WTC11 (cell line): ENCODE data around the gene IGF2BP3. TPM values are rescaled to one million over a fixed set of nuclear protein-coding genes. Genes with fewer than 3 reads are reported as not detected.

Source experiments
- ATAC-seq: fragments of 200-7000 bp; cut with Tn5 transposase; 2 replicates; pipeline ENCODE4 v1.10.0; 2021; ENCODE audit warnings: mild to moderate bottlenecking, moderate library complexity
- CTCF ChIA-PET: fragments of 300-600 bp; sonication (Branson Sonifier 250); formaldehyde crosslinking; loops from one replicate; lab custom pipeline; 2021; ENCODE audit warnings: antibody characterized with exemption; lab: Charles Lee
- POLR2A ChIA-PET: fragments of 350-600 bp; sonication (Branson Sonifier 250); formaldehyde crosslinking; loops from one replicate; lab custom pipeline; 2021; ENCODE audit warnings: antibody characterized with exemption; lab: Charles Lee
- DNase-seq: peaks from one replicate; pipeline ENCODE4 v3.0.0; 2021; ENCODE audit warnings: low spot score
- H3K27ac Mint-ChIP-seq: 2 replicates; pipeline ENCODE4 v1.8.0; 2021; ENCODE audit warnings: mixed read lengths
- H3K27me3 Mint-ChIP-seq: 2 replicates; pipeline ENCODE4 v1.8.0; 2021; ENCODE audit warnings: low read depth, mild to moderate bottlenecking, moderate library complexity, mixed read lengths
- H3K36me3 Mint-ChIP-seq: 2 replicates; pipeline ENCODE4 v1.8.0; 2021; ENCODE audit warnings: mixed read lengths
- H3K4me1 Mint-ChIP-seq: 2 replicates; pipeline ENCODE4 v1.8.0; 2022; ENCODE audit warnings: mixed read lengths
- H3K4me3 Mint-ChIP-seq: 2 replicates; pipeline ENCODE4 v1.8.0; 2021; ENCODE audit warnings: mild to moderate bottlenecking, moderate library complexity, mixed read lengths
- H3K9me3 Mint-ChIP-seq: 2 replicates; pipeline ENCODE4 v1.8.0; 2021; ENCODE audit warnings: mixed read lengths
- AFF4 ChIP-seq: sonication (generic); formaldehyde crosslinking; IDR thresholded peaks from 2 replicates; pipeline ENCODE4 v1.8.1; 2023; ENCODE audit warnings: mild to moderate bottlenecking, missing genetic modification reagents, borderline replicate concordance
- ATF1 ChIP-seq: sonication (generic); formaldehyde crosslinking; IDR thresholded peaks from 2 replicates; pipeline ENCODE4 v1.8.1; 2023; ENCODE audit warnings: mild to moderate bottlenecking, moderate library complexity, missing genetic modification reagents
- CBFB ChIP-seq: sonication (generic); formaldehyde crosslinking; IDR thresholded peaks from 2 replicates; pipeline ENCODE4 v1.8.1; 2022; ENCODE audit warnings: mild to moderate bottlenecking, low read depth, missing genetic modification reagents
- CREB1 ChIP-seq: sonication (generic); formaldehyde crosslinking; IDR thresholded peaks from 2 replicates; pipeline ENCODE4 v1.8.0; 2023; ENCODE audit warnings: mild to moderate bottlenecking, missing genetic modification reagents
- FOXP4 ChIP-seq: sonication (generic); formaldehyde crosslinking; IDR thresholded peaks from 2 replicates; pipeline ENCODE4 v1.8.0; 2022; ENCODE audit warnings: mild to moderate bottlenecking, missing genetic modification reagents
- GABPB1 ChIP-seq: sonication (generic); formaldehyde crosslinking; IDR thresholded peaks from 2 replicates; pipeline ENCODE4 v1.8.1; 2023; ENCODE audit warnings: mild to moderate bottlenecking, missing genetic modification reagents
- JAZF1 ChIP-seq: fragments of 250-450 bp; sonication (Bioruptor Pico); IDR thresholded peaks from 2 replicates; pipeline ENCODE4 v1.9.0; 2021; ENCODE audit warnings: moderate library complexity, mild to moderate bottlenecking, inconsistent platforms
- MXD4 ChIP-seq: fragments of 250-450 bp; sonication (Bioruptor Pico); IDR thresholded peaks from 2 replicates; pipeline ENCODE4 v1.8.0; 2021; ENCODE audit warnings: mild to moderate bottlenecking, moderate library complexity, borderline replicate concordance
- NR3C1 ChIP-seq: sonication (generic); formaldehyde crosslinking; conservative IDR thresholded peaks from 2 replicates; pipeline ENCODE4 v1.8.1; 2023; ENCODE audit warnings: low read depth, mild to moderate bottlenecking, missing genetic modification reagents
- TEAD4 ChIP-seq: sonication (generic); formaldehyde crosslinking; IDR thresholded peaks from 2 replicates; pipeline ENCODE4 v1.8.0; 2022; ENCODE audit warnings: mild to moderate bottlenecking, missing genetic modification reagents
- TP53 ChIP-seq: sonication (generic); formaldehyde crosslinking; IDR thresholded peaks from 2 replicates; pipeline ENCODE4 v1.8.1; 2023; ENCODE audit warnings: mild to moderate bottlenecking, missing genetic modification reagents
- ZBTB21 ChIP-seq: sonication (generic); formaldehyde crosslinking; IDR thresholded peaks from 2 replicates; pipeline ENCODE4 v1.8.1; 2023; ENCODE audit warnings: mild to moderate bottlenecking, missing genetic modification reagents, borderline replicate concordance
- ZBTB43 ChIP-seq: sonication (generic); formaldehyde crosslinking; IDR thresholded peaks from 2 replicates; pipeline ENCODE4 v1.8.1; 2023; ENCODE audit warnings: mild to moderate bottlenecking, missing genetic modification reagents
- ZNF138 ChIP-seq: sonication (generic); formaldehyde crosslinking; conservative IDR thresholded peaks from 2 replicates; pipeline ENCODE4 v1.8.1; 2022; ENCODE audit warnings: mild to moderate bottlenecking, moderate library complexity, missing genetic modification reagents
- total RNA-seq: library from RNA; stranded (reverse); gene quantifications from 3 replicates; pipeline ENCODE4 v1.2.3, GENCODE V29; 2021

IGF2BP3 gene
- total RNA-seq, 1 experiment from 2014 or later, result 129 TPM

- TF ChIP-seq ZBTB21 (CRISPR knock-in tag), result no peak
- TF ChIP-seq TP53 (CRISPR knock-in tag), result no peak
- no peak for TF ChIP-seq ZNF138 (CRISPR knock-in tag)
- no peak for TF ChIP-seq AFF4 (CRISPR knock-in tag)
- TF ChIP-seq TEAD4, result no peak
- no peak for TF ChIP-seq CBFB (CRISPR knock-in tag)
- TF ChIP-seq GABPB1, result no peak
- Mint-ChIP-seq H3K4me3 (peak overlapping the region; percentile 98), H3K9me3 (no peaks in the 10 kb centered on the region), H3K27ac (peak overlapping the region; percentile 84), H3K36me3 (no peaks in the 10 kb centered on the region), H3K27me3 (no peaks in the 10 kb centered on the region), H3K4me1 (peaks cover 39% of the 10 kb centered on the region)
- DNase-seq, result no peak
- CTCF ChIA-PET, result no interaction called here
- ATAC-seq, result no peak
- POLR2A ChIA-PET, result interaction anchor here (0.6 kb wide), 1 partner anchor 1036 kb away, joined by 8 read pairs; no protein-coding TSS in a partner anchor
Measured at GRCh38 chr7:23476286-23477156, 6.2 kb upstream of the IGF2BP3 start.

GRCh38 chr7:23475576-23475839 lies 5.2 kb upstream of the IGF2BP3 start:
- CTCF ChIA-PET, result no interaction called here

More at GRCh38 chr7:23475576-23475839, 5.2 kb upstream of the IGF2BP3 start:
- ATAC-seq (no peak), DNase-seq (no peak)
- TF ChIP-seq CREB1 (CRISPR knock-in tag) (no peak), NR3C1 (no peak), FOXP4 (CRISPR knock-in tag) (no peak), JAZF1 (CRISPR knock-in tag) (no peak), MXD4 (CRISPR knock-in tag) (no peak), ATF1 (CRISPR knock-in tag) (no peak), ZBTB43 (no peak)
- no peaks in the 10 kb centered on the region for H3K27me3 Mint-ChIP-seq
- POLR2A ChIA-PET, result interaction anchor here (1.3 to 1.5 kb wide), 3 partner anchors 15 to 269 kb away, joined by 4 to 12 read pairs (median 9); no protein-coding TSS in a partner anchor
- peak overlapping the region; percentile 97 for H3K27ac Mint-ChIP-seq
- no peaks in the 10 kb centered on the region for H3K36me3 Mint-ChIP-seq
- no peaks in the 10 kb centered on the region for H3K9me3 Mint-ChIP-seq
- peak overlapping the region; percentile 98 for H3K4me3 Mint-ChIP-seq
- peaks cover 33% of the 10 kb centered on the region for H3K4me1 Mint-ChIP-seq
